GM18951 (cell line): ENCODE data around the gene PACS1.
A peak's percentile ranks its signal among the peaks of the same experiment; 100 is the strongest.

Experiments
- POLR2A ChIP-seq: IDR thresholded peaks from 4 replicates; pipeline ENCODE4 v1.6.1; 2011; ENCODE audit warnings: mild to moderate bottlenecking; ENCODE audit not compliant: insufficient read length, insufficient read depth; ENCODE audit errors: extremely low read depth
- in situ Hi-C: fragments of 300-500 bp; cut with MboI; formaldehyde crosslinking; loops from one replicate; pipeline ENCODE4 v1.12.0; 2022; ENCODE audit warnings: low sequenced_read_pairs, mixed read lengths, inconsistent platforms; ENCODE audit not compliant: unreplicated experiment

PACS1 gene

DNA sequence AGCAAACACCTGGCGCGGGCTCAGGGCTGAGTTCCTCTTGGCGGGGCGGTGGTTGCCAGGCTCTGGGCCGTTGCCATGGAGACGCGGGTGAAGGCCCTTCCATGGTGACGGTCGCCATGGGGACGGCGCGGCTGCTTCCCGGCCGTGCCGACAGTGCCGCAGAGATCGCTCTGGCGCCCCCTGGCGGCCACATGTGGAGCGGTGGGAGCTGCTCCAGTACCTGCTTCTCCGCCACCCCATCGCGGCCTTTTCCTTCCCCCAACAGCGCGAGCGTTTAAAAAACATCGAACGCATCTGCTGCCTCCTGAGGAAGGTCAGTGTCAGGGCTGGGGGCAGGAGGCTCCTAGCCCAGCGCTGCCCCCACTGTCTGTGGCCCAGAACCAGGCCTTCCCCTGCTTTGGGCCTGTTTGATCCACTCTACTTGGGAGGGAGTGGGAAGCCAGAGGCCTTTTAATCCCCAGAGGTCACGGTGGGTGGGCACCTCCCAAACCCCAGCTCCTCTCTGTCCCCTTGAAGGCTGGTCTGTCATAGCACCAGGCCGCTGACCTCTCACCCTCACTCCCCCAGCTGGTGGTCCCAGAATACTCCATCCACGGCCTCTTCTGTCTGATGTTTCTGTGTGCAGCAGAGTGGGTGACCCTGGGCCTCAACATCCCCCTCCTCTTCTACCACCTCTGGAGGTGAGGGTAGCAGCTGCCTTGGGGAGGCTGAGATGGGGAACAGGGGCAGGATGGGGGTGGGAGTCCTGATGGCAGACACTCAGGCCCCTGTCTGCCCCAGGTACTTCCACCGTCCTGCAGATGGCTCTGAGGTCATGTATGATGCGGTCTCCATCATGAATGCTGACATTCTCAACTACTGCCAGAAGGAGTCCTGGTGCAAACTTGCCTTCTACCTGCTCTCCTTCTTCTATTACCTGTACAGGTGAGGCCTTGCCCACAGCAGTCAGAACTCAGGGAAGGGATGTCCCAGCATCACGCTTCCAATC, 212.7 kb downstream of the PACS1 start:
- TF ChIP-seq POLR2A, result peak; percentile 30
- in situ Hi-C loops, result no loop called here

DNA sequence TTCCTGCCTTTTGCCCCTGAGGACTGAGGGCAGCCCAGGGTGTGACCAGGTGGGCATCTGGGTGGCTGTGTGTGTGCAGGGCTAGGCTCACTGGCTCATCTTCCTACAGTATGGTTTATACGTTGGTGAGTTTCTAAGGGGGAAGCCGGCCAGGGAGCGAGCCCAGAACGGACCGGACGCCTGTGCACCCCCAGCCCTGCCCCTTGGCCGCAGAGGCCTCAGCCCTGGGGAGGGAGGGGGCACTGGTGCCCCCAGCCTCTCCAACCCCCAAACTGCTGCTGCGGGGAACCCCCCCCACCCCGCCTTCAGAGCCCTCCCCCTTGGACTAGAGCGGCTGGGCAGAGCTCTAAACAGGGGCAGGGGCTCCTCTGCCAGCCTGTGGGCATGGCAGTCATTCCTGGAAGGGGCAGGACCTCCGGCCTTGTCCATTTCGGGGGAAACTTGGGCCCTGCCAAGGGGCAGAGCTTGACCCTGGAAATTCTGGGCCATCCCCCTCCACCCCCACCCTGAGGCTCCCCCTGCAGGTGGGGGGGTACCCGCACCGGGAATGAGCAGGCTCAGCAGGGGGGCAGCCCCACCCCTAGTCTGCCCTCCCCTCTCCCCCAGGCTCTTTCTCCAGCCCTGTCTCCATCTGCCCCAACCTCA, 213.5 kb downstream of the PACS1 start:
- no peak for TF ChIP-seq POLR2A
- in situ Hi-C loops, result no loop called here

DNA sequence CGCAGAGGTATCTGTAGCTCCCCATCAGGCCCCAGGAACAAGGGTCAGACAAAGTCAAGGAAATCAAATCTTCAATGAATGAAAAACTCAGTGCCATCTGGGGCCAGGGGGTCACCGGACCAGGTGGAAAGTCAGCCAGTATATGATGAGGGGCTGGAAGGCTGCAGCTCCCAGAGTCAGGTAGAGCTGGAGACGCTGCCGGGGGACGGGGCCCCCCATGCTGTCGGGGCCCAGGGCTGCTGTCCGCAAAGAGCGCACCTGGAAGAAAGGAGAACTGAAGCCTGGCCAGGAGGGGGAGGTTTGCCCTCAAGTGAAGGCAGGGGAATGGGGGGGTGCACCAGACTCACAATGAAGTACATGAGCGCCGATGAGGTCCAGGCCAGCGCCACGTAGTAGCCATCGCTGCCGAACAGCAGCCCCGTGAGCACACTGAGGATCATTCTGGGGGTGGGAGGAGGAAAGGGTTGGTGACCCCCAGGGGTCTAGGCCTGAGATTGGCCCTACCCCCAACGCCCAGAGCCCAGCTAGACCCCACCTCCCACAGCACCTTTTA, 214.5 kb downstream of the PACS1 start:
- TF ChIP-seq POLR2A, result no peak
- in situ Hi-C loops, result no loop called here

DNA sequence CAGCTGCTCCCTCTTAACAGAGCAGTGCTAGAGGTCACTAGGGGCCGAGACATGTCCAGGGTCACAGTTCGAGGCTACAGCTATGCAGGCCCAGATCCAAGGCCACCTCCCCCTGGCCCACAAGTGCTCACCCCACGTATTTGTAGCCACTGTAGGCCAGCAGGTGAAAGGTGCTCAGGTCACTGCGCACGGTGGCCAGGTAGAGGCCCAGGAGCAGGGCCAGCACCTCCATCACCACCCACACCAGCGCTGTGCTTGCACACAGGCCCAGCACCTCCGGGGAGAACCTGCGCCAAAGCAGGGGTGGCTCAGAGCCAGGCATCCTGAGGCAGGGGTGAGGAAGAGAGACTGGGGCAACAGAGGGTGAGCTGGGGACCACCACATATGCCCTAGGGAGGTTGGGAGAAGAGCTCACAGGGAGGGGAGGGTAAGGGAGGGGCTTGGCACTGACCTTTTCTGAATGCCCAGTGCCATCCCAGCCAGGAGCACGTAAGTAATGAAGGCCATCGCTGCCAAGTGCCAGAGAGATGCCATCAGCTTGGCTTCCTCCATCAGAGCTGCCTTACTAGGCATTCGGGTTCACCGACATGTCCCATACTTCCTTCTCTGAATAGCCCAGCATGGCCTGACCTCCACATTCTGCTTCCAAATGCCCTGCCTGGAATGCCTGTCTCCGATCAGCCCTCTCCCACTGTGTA, 215.3 kb downstream of the PACS1 start:
- TF ChIP-seq POLR2A, result no peak
- in situ Hi-C loops, result no loop called here

DNA sequence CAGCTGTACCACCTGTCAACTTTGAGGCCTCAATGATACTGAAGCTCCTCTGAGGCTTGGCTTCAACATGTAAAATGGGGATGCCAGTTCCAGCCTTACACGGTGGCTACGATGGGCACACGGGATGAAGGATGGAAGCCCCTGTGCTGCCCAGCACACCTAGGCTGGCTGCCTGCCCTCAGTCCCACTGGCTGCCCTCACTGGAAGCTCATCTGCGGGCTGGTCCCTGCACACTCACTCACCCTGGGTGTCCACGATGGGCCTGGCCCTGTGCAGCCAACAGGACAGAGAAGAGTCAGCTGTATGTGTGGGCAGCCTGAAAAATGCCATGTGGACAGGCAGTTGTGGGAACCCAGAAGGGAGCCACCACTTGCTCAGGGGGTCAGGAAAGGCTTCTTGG, 216.6 kb downstream of the PACS1 start:
- TF ChIP-seq POLR2A, result no peak
- in situ Hi-C loops, result no loop called here

DNA sequence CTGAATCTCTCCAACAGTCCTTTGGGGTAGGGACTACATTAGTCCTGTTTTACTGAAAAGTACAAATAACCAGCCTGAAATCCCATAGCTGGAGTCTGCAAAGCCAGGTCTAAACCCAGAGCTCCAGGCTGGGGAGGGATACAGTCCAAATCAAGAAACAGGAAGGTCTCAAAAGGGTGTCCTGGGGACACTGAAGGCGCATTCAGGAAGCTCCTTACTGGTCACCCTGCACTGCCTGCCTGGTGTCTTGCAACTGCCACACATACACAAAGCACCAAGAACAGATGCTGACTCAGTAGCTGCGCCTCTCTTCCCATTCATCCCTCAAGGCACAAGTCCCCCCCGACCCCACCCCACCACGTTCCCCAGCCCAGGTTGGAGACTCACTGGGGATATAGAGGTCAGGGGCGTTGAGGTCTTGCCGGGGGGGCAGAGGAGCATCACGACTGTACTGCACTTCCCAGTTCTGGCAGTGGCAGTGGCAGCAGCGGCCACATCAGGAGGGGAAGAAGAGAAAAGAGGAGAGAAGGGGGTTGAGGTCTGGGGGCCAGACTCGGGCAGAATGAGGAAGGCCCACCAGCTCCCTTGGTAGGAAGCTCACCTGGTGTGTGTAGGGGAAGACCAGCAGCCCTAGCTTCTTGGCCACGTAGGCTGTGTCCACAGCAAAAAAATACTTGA, 217.3 kb downstream of the PACS1 start:
- TF ChIP-seq POLR2A, result no peak
- in situ Hi-C loops, result no loop called here

DNA sequence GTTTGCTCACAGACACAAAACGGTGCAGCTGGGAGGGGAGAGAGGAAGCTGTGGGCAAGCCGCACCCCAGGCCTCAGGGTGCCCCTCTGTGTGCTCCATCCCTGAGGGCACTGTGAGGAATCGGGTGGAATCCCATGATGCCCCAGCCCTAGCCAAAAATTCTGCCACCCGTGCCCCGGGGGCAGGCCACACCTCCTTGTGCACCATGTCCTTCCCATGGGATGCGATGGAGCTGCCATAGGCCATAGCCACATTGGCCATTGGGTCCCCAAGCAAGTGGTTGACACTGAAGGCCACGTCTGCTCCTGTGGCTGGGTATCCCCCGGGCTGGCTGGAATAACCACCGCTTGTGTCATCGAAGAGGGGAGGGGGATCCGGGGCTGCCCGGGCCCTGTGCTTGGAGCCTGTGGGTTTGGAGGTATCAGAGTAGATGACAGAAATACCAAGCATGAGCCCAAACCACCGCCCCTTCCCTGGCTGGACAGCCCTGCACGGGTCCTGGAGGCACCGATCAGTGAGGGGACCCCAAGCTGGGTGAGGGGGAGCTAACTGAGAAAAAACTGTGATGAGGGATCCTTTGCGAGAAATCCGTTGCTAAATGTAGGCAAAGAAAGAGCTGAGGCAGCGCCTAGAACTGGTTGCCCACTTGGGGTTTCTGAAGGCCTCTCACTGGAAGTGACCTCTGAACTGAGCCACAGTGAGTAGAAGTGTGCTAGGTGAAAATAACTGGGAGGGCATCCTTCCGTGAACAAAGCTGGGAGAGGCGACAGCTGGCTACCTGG, 218.0 kb downstream of the PACS1 start:
- in situ Hi-C loops, result no loop called here
- no peak for TF ChIP-seq POLR2A

DNA sequence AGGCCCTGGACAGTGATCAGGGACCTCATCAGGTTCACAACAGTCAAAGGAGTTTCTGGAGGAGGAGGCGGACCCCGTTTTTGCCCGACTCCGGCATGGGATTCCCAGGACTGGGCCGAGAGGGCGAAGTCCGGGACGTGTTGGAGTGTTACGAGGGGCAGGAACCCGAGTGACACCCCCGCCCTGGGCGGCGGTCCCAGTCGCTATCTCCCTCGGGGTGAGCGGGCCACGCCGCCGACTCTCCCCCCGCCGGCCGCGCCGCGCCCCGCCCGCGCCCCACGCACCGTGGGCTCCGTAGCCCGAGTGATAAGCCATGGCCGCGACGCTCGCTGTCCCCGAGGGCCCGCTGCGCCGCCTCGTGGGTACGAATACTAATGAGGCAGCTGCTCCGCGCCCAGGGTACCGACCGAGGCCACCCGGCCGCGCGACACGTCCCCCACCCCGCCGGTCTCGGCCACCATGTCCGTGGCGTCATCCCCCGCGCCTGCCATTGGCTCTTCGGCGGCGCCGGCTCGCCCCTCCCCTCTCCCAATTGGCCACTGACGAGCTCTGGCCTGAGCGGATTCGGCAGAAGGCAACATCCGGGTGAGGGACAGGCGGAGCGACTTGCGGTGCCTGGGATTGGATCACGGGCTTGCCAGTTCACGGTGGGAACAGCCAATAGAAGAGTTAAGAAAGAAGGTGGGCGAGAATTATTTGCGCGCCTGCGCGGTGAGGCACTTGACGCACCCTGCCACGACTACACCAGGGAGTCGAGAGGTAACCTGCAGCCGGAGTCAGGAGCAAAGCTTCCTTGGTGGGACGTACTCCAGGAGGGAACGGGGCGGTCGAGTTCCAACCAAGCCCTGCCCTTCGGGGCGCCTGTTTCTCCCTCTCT, 218.8 kb downstream of the PACS1 start, which contains the start of gene YIF1A:
Gene YIF1A, minus strand, starts transcription at position 473 of the 877 bp plus-strand sequence. Its CDS starts 158 bp downstream, at position 315.
- peak; percentile 93 for TF ChIP-seq POLR2A
- in situ Hi-C loops, result no loop called here

DNA sequence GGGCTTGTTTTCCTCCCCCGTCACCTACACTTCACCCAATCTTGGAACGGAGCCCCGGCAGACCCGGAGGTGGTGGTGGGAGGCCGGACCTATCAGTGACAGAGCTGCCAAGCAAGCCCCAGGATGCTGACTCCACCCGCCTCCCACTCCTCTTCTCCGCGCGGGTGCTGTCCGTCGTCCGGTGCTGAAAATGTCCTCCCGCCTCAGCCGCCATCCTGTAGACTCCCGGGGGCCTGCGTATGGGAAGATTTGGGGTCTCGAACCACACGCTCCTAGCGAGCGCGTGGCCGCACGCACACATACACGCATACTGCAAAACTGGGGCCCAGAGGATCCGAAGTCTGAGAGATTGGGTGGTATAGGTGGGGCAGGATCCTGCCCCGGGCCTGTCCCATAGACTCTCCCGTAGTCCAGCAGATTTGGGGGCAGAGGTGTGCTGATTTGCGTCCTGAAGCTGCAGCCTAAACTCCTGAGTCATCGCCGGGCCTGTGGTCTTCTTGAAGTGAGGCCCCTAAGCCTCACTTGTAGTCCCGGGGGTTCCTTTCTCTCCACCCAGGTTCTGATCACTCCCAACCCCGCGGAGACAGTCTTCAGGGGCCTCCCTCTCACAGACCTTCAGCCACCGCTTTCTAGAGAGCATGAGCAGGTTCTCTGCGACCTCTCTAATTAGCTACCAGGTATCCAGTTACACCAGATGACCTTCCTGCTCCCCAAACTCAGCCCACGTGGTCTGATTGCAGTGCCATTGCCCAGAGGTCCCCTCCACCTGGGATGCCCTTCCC, 219.7 kb downstream of the PACS1 start:
- no peak for TF ChIP-seq POLR2A
- in situ Hi-C loops, result no loop called here

DNA sequence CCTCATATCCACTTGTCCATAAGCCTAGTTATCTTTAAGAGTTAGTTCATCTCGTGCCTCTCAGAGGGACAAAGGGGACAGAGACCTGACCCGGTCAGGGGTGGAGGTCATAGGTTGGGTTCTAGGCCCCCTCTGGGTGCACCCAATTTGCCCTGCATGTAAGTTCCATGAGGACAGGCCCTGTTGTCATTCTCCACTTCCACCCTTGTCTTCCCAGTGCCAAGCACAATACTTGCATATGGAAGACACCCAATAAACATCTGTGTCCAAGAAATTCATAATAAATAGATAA, 220.2 kb downstream of the PACS1 start:
- in situ Hi-C loops, result no loop called here
- no peak for TF ChIP-seq POLR2A
